Naive thymus-derived CD8-positive, alpha-beta T cell (primary cell): ENCODE measurements around the gene GDPD4. TPM values are rescaled to one million over a fixed set of nuclear protein-coding genes. Genes with fewer than 3 reads are reported as not detected.

Experiments
- ATAC-seq, 2 donors: fragments of 150-1000 bp; cut with Tn5 transposase in 1 of 2; sonication (Bioruptor Pico), chemical (Tn5 transposase) in 1 of 2; 1 replicate in 1 of 2; 2 replicates in 1 of 2; pipeline ENCODE4 v1.10.0; 2021; ENCODE audit warnings: mild to moderate bottlenecking in 2 of 2, moderate library complexity in 2 of 2
- POLR2A ChIA-PET: fragments of 350-600 bp; sonication (Branson Sonifier 250); formaldehyde crosslinking; loops from one replicate; lab custom pipeline; 2021; ENCODE audit warnings: antibody characterized with exemption; lab: Charles Lee
- DNase-seq, 10 donors: peaks; one replicate each; pipeline versions ENCODE4 v3.0.0 to v3.0.0-alpha.2; 2020 to 2022
- H3K27ac Mint-ChIP-seq, 10 donors: one replicate each; pipeline ENCODE4 v1.8.0; 2020 to 2022; ENCODE audit warnings: mild to moderate bottlenecking in 10 of 10, mixed read lengths in 10 of 10, moderate library complexity in 4 of 10, inconsistent platforms in 1 of 10
- H3K27me3 Mint-ChIP-seq, 5 donors: one replicate each; pipeline ENCODE4 v1.8.0; 2021 to 2022; ENCODE audit warnings: mixed read lengths in 5 of 5
- H3K36me3 Mint-ChIP-seq, 3 donors: one replicate each; pipeline ENCODE4 v1.8.0; 2020 to 2022; ENCODE audit warnings: mixed read lengths in 3 of 3, mild to moderate bottlenecking in 2 of 3, inconsistent platforms in 1 of 3
- H3K4me1 Mint-ChIP-seq, 4 donors: one replicate each; pipeline ENCODE4 v1.8.0; 2021 to 2022; ENCODE audit warnings: mixed read lengths in 4 of 4
- H3K4me3 Mint-ChIP-seq, 10 donors: one replicate each; pipeline ENCODE4 v1.8.0; 2020 to 2022; ENCODE audit warnings: mild to moderate bottlenecking in 10 of 10, mixed read lengths in 10 of 10, moderate library complexity in 6 of 10, inconsistent platforms in 1 of 10
- H3K9me3 Mint-ChIP-seq, 9 donors: one replicate each; pipeline ENCODE4 v1.8.0; 2020 to 2022; ENCODE audit warnings: mixed read lengths in 9 of 9, mild to moderate bottlenecking in 3 of 9, inconsistent platforms in 1 of 9, moderate library complexity in 1 of 9
- polyA plus RNA-seq, 3 donors: library from polyadenylated mRNA; unstranded; fragments of 300-500 nt; fragmentation: Illumina TruSeq; gene quantifications; one replicate each; pipeline ENCODE4 v1.2.3, GENCODE V29; 2021
- total RNA-seq, 8 experiments: library from RNA in 2 of 8; stranded (reverse) in 2 of 8; gene quantifications; one replicate each; pipeline ENCODE4 v1.2.3 and lab custom pipeline; 2021 to 2026

The GDPD4 gene
- total and polyA plus RNA-seq, 5 experiments from 2014 or later, result not detected

DNA sequence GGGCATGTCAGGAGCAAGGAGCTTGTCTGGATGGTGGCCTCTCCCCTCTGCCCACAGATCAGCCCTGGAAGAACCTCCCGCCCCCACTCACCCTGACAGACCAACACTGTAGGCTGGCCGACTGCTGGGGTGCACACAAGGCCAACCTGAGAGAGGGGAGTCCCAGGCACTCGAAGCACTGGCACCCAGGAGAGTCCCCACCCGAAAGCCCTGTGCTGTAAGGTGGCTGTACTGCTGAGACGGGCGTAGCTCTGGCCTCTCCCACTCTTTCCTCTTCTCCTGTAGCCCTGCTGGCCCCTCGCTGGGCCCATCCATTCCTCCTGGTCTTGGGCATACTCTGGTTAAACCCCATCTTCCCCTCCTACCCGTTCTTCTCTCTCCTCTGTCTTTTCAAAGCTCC lies 133.7 kb downstream of the GDPD4 start:
- no peaks in the 10 kb centered on the region for H3K36me3 Mint-ChIP-seq
- DNase-seq (no peak), ATAC-seq (no peak)
- H3K9me3 Mint-ChIP-seq, result no peaks in the 10 kb centered on the region
- peaks cover 0 to 2% (median 0%) of the 10 kb centered on the region in 4 donors for H3K4me1 Mint-ChIP-seq
- POLR2A ChIA-PET, result no interaction called here
- H3K4me3 Mint-ChIP-seq, result no peak overlapping the region
- peaks cover 0 to 1% (median 0%) of the 10 kb centered on the region in 5 donors for H3K27me3 Mint-ChIP-seq
- no peak overlapping the region for H3K27ac Mint-ChIP-seq

DNA sequence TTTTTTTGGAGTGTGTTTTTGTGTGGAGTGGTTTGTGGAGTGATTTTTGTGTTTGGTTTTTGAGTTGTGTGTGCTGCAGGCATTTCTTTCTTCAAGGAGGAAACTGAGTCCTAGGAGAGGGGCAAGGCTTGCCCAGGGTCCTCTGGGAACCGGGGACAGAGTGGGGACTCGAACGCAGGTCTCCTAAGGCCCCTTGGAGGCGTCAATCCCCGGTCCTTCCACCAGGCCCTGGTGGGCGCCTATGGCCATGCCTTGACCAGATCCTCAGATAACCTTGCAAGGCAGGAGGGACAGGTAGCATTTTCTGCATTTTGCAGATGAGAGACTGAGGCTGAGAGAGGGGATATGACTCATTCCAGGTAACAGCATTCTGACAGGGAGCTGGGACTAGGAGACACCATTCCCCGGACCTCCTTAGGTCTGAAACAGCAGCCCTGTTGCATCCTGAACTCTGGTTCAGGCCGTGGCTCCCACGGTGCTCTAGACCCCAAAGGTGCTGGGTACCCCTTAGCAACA lies 134.3 kb downstream of the GDPD4 start:
- DNase-seq (no peak), ATAC-seq (no peak)
- H3K36me3 Mint-ChIP-seq, result no peaks in the 10 kb centered on the region
- peaks cover 0 to 2% (median 0%) of the 10 kb centered on the region in 4 donors for H3K4me1 Mint-ChIP-seq
- H3K27ac Mint-ChIP-seq, result no peak overlapping the region
- peaks cover 0 to 1% (median 0%) of the 10 kb centered on the region in 5 donors for H3K27me3 Mint-ChIP-seq
- H3K4me3 Mint-ChIP-seq, result no peak overlapping the region
- POLR2A ChIA-PET, result no interaction called here
- no peaks in the 10 kb centered on the region for H3K9me3 Mint-ChIP-seq

Other genes with a start within 250 kb of the GDPD4 start
- 1 to 10 TPM; 9.5 to 9.9 TPM for gene CAPN5, start 234.7 kb downstream of the GDPD4 start, total RNA-seq
- gene CAPN5, start 234.7 kb downstream of the GDPD4 start, polyA plus RNA-seq, result 10 to 100 TPM in 1 of 3 donors, 1 to 10 TPM in 2; 6.2 to 13.1 (median 7.5) TPM
- 1 to 10 TPM in 1 of 2 experiments, not detected in 1; 1.1 TPM for gene OMP, start 198.8 kb downstream of the GDPD4 start, total RNA-seq
- gene OMP, start 198.8 kb downstream of the GDPD4 start, polyA plus RNA-seq, result not detected
- gene MYO7A, start 173.4 kb downstream of the GDPD4 start, total RNA-seq, result under 1 TPM; 0.18 to 0.30 TPM
- not detected for gene MYO7A, start 173.4 kb downstream of the GDPD4 start, polyA plus RNA-seq
- gene PAK1, start 172.4 kb upstream of the GDPD4 start, total RNA-seq, result 10 to 100 TPM; 24.4 to 28.9 TPM
- 10 to 100 TPM; 17.2 to 24.2 (median 21.6) TPM for gene PAK1, start 172.4 kb upstream of the GDPD4 start, polyA plus RNA-seq